WERI-Rb-1 (cell line): ENCODE data around the gene LEMD2.

ENCODE experiments used
- DNase-seq: peaks from one replicate; pipeline ENCODE4 v3.0.0-alpha.2; 2020
- H3K27ac ChIP-seq: fragments of 250-450 bp; sonication (Bioruptor Pico); 2 replicates; pipeline ENCODE4 v1.5.1; 2020; ENCODE audit warnings: mild to moderate bottlenecking, moderate library complexity
- H3K27me3 ChIP-seq: fragments of 250-450 bp; sonication (Bioruptor Pico); 2 replicates; pipeline ENCODE4 v1.5.1; 2021; ENCODE audit warnings: mild to moderate bottlenecking, low read depth, moderate library complexity; ENCODE audit not compliant: insufficient read depth, severe bottlenecking
- H3K36me3 ChIP-seq: fragments of 250-450 bp; sonication (Bioruptor Pico); 2 replicates; pipeline ENCODE4 v1.5.1; 2020; ENCODE audit warnings: mild to moderate bottlenecking, moderate library complexity
- H3K4me3 ChIP-seq: 2 replicates; pipeline ENCODE4 v1.5.1; 2011; ENCODE audit warnings: low read depth, mild to moderate bottlenecking, control low read depth, low read length
- H3K9me3 ChIP-seq: fragments of 250-450 bp; sonication (Bioruptor Pico); 2 replicates; pipeline ENCODE4 v1.5.1; 2021; ENCODE audit warnings: mild to moderate bottlenecking, moderate library complexity; ENCODE audit not compliant: severe bottlenecking
- TF ChIP-seq, protein P1 (sequence below): IDR thresholded peaks from 2 replicates; pipeline ENCODE4 v1.5.1; 2011; ENCODE audit warnings: low read depth, mild to moderate bottlenecking, control low read depth, inconsistent platforms, low read length

The LEMD2 gene

DNA sequence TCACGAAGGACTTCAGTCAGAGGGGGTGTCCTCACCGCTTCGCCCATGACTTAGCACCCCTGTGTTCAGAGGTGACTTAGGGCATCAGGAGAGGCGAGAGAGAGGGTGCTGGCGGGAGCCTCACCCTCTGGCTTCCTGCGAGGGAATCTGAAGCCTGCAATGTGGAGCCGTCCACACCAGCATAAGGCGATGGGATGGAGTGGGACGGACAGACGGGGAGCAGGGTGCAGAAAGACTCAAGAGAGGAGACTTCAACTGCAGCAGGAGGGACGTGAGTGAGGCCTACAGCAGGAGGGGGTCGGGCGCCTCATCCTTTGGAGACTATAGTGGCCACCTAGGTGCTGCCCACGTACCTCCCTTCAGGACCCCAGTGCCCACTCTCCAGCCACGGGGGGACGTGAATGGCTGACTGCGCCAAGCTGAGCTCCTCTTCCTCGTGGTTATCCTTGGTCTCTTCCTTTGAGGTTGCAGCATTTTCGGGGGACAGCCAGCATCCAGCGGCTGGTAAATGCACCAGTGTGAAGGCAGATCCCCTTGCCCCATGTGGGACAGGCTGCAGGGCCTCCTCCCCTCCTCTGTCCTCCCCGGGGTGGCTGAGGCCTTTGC, 41.8 kb upstream of the LEMD2 start:
- H3K27ac ChIP-seq: peak overlapping the region; percentile 68
- DNase-seq: no peak
- H3K4me3 ChIP-seq: no peak overlapping the region
- no peaks in the 10 kb centered on the region for H3K27me3 ChIP-seq
- no peaks in the 10 kb centered on the region for H3K36me3 ChIP-seq
- peaks cover 9% of the 10 kb centered on the region for H3K9me3 ChIP-seq
- TF ChIP-seq, protein P1, sequence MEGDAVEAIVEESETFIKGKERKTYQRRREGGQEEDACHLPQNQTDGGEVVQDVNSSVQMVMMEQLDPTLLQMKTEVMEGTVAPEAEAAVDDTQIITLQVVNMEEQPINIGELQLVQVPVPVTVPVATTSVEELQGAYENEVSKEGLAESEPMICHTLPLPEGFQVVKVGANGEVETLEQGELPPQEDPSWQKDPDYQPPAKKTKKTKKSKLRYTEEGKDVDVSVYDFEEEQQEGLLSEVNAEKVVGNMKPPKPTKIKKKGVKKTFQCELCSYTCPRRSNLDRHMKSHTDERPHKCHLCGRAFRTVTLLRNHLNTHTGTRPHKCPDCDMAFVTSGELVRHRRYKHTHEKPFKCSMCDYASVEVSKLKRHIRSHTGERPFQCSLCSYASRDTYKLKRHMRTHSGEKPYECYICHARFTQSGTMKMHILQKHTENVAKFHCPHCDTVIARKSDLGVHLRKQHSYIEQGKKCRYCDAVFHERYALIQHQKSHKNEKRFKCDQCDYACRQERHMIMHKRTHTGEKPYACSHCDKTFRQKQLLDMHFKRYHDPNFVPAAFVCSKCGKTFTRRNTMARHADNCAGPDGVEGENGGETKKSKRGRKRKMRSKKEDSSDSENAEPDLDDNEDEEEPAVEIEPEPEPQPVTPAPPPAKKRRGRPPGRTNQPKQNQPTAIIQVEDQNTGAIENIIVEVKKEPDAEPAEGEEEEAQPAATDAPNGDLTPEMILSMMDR: no peak

DNA sequence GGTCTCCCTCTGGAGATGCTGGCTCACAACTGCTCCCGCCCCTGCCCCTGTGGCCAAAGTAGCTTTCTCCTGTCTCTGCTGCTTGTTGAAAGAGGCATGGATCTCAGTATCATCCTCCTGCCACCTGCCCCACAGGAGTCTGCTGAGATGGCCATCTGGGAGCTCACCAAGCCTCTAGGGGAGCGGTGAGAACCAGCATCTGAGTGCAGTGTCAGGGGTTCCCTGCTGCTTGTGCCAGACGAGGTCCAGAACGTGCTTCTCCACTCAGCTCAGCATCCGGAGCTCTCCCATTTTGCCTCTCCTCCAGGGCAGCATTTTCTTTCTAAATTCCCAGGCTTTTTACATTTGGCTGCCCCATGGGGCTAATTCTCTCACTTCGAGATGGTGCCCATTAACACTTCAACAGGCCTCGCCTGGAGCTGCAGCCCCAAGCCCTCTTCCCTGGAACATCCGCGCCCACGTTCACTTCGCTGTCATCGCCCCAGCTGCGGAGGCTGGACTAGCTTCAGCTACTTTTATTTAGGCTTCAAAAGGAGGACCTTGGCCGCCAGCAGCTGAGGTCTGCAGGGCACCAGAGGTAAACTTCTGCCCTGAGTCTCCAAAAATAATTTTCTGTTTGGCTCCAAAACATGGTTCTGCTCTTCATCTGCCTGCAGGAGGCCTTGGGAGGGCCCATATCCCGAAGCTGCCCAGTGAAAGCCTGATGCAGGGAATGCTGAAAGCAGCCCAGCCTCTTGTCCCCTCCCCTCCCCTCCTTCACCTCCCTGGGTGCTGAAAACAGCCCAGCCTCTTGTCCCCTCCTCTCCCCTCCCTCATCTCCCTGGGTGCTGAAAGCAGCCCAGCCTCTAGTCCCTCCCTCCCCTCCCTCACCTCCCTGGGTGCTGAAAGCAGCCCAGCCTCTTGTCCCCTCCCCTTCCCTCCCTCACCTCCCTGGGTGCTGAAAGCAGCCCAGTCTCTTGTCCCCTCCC, 40.1 kb upstream of the LEMD2 start:
- Histone ChIP-seq H3K27me3 (no peaks in the 10 kb centered on the region), H3K9me3 (peaks cover 9% of the 10 kb centered on the region), H3K36me3 (no peaks in the 10 kb centered on the region), H3K27ac (peak overlapping the region; percentile 73), H3K4me3 (no peak overlapping the region)
- peak; percentile 92 for DNase-seq
- TF ChIP-seq, protein P1: peak; percentile 28; the same call in 1 of the 2 replicates

DNA sequence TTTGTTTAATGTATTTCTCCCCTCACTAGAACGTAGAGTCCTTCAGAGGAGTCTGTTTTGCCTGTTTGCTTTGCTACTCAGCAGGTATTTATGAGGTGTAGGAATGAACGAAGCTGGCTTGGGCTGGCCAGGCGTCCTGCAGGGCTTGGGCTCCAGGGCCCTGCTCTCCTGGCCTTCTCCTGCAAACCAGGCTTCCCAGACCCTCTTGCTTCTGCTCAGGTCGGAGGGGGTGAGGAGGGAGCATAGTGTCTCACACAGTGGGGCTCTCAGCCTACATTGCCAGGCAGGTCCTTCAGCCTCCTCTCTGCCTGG, 39.5 kb upstream of the LEMD2 start:
- H3K27me3 ChIP-seq: no peaks in the 10 kb centered on the region
- peak overlapping the region; percentile 73 for H3K27ac ChIP-seq
- H3K9me3 ChIP-seq: peaks cover 5% of the 10 kb centered on the region
- H3K4me3 ChIP-seq: no peak overlapping the region
- TF ChIP-seq, protein P1: no peak
- H3K36me3 ChIP-seq: no peaks in the 10 kb centered on the region
- no peak for DNase-seq

DNA sequence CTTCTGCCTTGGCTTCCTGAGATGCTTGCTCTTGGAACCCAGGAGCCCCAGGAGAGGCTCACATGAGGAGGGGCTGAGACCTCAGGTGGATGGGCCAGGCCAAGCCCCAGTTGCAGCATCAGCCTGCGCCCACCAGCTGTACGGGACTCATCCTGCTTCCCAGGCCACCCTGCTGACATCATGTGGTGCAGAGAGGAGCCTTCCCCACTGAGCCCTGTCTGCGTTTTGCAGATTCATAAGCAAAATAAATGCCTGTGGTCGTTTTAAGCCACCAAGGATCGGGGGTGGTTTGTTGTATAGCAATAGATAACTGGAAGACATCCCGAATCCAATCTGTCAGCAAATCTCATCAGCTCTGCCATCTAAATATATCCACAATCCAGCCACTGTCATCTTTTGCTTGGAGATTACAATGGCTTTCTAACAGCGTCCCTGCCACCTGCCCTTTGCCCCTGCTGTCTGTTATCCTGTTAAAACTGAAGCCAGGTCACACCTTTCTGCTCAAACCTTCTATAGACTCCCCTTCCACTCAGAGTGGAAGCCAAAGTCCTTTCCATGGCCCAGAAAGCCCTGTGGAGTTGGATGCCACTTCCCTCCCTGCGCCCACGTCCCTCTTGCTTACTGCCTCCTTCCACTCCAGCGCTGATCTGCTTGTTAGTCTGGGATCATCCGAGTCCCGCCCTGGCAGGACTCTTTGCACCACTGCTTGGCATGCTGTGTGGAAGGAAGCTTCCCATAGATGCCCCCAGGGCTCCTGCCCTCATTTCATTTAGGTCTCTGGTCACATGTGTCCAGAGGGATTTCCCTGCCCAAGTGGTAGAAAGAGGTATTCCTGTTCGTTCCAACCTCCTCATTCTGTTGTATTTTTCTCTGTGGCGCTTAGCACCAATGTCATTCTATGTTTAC, 38.9 kb upstream of the LEMD2 start:
- Histone ChIP-seq H3K27ac (peak overlapping the region; percentile 73), H3K27me3 (no peaks in the 10 kb centered on the region), H3K36me3 (no peaks in the 10 kb centered on the region), H3K4me3 (no peak overlapping the region), H3K9me3 (no peaks in the 10 kb centered on the region)
- no peak for DNase-seq
- TF ChIP-seq, protein P1: 0 out of 2 replicates have a peak, but pooled peaks have one; percentile 13

DNA sequence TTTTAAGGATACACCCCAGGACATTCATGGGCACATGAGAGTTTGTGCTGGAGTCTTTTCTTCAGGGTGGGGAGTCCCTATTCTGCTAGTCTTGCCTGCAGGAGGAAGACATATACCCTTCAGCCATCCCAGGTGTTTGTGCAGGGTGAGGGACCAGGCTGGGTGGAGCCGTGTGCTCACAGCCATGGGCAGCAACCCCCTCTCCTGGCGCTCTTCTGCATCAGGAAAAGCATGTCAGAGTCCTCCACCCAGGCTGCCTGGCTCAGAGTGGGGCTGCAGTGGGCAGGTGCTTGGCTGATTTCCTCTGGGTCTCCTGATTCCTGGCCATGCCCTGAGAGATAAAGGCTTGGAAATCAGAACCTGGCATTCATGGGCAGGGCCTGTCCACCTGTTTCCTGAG, 37.6 kb upstream of the LEMD2 start:
- H3K4me3 ChIP-seq: no peak overlapping the region
- no peaks in the 10 kb centered on the region for H3K27me3 ChIP-seq
- peak overlapping the region; percentile 73 for H3K27ac ChIP-seq
- TF ChIP-seq, protein P1: peak; percentile 68
- peak; percentile 62 for DNase-seq
- H3K9me3 ChIP-seq: no peaks in the 10 kb centered on the region
- no peaks in the 10 kb centered on the region for H3K36me3 ChIP-seq
